ENCODE measurements around the gene EDC4. TPM values are rescaled to one million over a fixed set of nuclear protein-coding genes. Genes with fewer than 3 reads are reported as not detected.

EDC4 gene
- total RNA-seq, 3 donors from 2014 or later, result 58.3 to 82.0 (median 64.6) TPM

- no peak overlapping the region for H3K4me3 ChIP-seq
- H3K36me3 ChIP-seq (ENCODE audit: low read depth), result peaks cover 23% of the 10 kb centered on the region
- DNase-seq, result no peak
- TF ChIP-seq, protein P1, sequence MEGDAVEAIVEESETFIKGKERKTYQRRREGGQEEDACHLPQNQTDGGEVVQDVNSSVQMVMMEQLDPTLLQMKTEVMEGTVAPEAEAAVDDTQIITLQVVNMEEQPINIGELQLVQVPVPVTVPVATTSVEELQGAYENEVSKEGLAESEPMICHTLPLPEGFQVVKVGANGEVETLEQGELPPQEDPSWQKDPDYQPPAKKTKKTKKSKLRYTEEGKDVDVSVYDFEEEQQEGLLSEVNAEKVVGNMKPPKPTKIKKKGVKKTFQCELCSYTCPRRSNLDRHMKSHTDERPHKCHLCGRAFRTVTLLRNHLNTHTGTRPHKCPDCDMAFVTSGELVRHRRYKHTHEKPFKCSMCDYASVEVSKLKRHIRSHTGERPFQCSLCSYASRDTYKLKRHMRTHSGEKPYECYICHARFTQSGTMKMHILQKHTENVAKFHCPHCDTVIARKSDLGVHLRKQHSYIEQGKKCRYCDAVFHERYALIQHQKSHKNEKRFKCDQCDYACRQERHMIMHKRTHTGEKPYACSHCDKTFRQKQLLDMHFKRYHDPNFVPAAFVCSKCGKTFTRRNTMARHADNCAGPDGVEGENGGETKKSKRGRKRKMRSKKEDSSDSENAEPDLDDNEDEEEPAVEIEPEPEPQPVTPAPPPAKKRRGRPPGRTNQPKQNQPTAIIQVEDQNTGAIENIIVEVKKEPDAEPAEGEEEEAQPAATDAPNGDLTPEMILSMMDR (IDR thresholded peaks at IDR 0.05), result no peak
- ATAC-seq, result no peak
- intact Hi-C loops (cut with DNase I, micrococcal nuclease), result no loop called here
- peaks cover 9% of the 10 kb centered on the region for H3K4me1 ChIP-seq (ENCODE audit: low read depth)
- H3K9me3 ChIP-seq, result no peaks in the 10 kb centered on the region
These were observed 1.5 kb downstream of the EDC4 start for GRCh38 chr16:67874372-67874771.

DNA sequence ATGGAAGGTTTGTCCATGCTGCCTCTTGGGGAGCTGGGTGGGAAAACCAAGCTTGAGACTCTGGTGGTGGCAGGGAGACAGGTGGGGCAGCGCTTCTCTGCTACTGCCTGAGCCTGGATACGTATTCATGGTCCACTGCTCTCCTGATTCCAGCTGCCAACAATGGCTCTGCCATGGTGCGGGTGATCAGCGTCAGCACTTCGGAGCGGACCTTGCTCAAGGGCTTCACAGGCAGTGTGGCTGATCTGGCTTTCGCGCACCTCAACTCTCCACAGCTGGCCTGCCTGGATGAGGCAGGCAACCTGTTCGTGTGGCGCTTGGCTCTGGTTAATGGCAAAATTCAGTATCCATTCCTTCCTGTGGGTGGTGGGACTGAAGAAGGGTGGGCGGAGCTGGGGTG is 4.2 kb downstream of the EDC4 start:
- intact Hi-C loops (cut with DNase I, micrococcal nuclease), result no loop called here
- ATAC-seq (no peak), DNase-seq (no peak)
- Histone ChIP-seq H3K36me3 (ENCODE audit: low read depth) (peaks cover 30% of the 10 kb centered on the region), H3K4me1 (ENCODE audit: low read depth) (peaks cover 9% of the 10 kb centered on the region), H3K4me3 (no peak overlapping the region), H3K9me3 (no peaks in the 10 kb centered on the region)
- TF ChIP-seq, protein P1 (IDR thresholded peaks at IDR 0.05), result no peak

GRCh38 chr16:67878232-67878631 is 5.4 kb downstream of the EDC4 start:
- no peak for DNase-seq
- TF ChIP-seq, protein P1 (IDR thresholded peaks at IDR 0.05), result no peak
- intact Hi-C loops (cut with DNase I, micrococcal nuclease), result no loop called here
- Histone ChIP-seq H3K4me3 (no peak overlapping the region), H3K4me1 (ENCODE audit: low read depth) (peaks cover 9% of the 10 kb centered on the region), H3K9me3 (no peaks in the 10 kb centered on the region), H3K36me3 (ENCODE audit: low read depth) (peaks cover 30% of the 10 kb centered on the region)
- no peak for ATAC-seq

GRCh38 chr16:67878846-67879245 is 6.0 kb downstream of the EDC4 start:
- ATAC-seq (no peak), DNase-seq (no peak)
- Histone ChIP-seq H3K4me3 (no peak overlapping the region), H3K4me1 (ENCODE audit: low read depth) (peaks cover 9% of the 10 kb centered on the region), H3K9me3 (no peaks in the 10 kb centered on the region), H3K36me3 (ENCODE audit: low read depth) (peaks cover 30% of the 10 kb centered on the region)
- intact Hi-C loops (cut with DNase I, micrococcal nuclease), result no loop called here
- TF ChIP-seq, protein P1 (IDR thresholded peaks at IDR 0.05), result no peak

- intact Hi-C loops (cut with DNase I, micrococcal nuclease), result no loop called here
- no peak overlapping the region for H3K4me3 ChIP-seq
- DNase-seq (no peak), ATAC-seq (no peak)
- peaks cover 30% of the 10 kb centered on the region for H3K36me3 ChIP-seq (ENCODE audit: low read depth)
- TF ChIP-seq, protein P1 (IDR thresholded peaks at IDR 0.05), result no peak
- H3K9me3 ChIP-seq, result no peaks in the 10 kb centered on the region
- H3K4me1 ChIP-seq (ENCODE audit: low read depth), result peaks cover 4% of the 10 kb centered on the region
These were observed 6.6 kb downstream of the EDC4 start for GRCh38 chr16:67879462-67879861.

DNA sequence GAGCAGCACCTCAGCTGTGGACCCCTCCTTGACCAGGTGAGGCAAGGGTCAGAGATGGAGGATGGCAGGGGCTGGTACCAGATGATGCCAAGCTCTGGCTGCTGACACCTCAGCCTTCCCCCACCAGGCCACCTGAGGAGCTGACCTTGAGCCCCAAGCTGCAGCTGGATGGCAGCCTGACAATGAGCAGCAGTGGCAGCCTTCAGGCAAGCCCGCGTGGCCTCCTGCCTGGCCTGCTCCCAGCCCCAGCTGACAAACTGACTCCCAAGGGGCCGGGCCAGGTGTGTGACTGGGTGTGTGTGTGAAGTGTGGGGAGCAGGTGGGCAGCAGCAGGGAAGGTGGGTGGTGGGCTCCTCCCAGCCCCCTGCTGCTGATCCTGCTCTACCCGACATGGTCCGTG is 7.1 kb downstream of the EDC4 start:
- ATAC-seq (no peak), DNase-seq (no peak)
- no peak overlapping the region for H3K4me3 ChIP-seq
- no peaks in the 10 kb centered on the region for H3K9me3 ChIP-seq
- no peaks in the 10 kb centered on the region for H3K4me1 ChIP-seq (ENCODE audit: low read depth)
- TF ChIP-seq, protein P1 (IDR thresholded peaks at IDR 0.05), result no peak
- H3K36me3 ChIP-seq (ENCODE audit: low read depth), result peaks cover 30% of the 10 kb centered on the region
- intact Hi-C loops (cut with DNase I, micrococcal nuclease), result loop anchor here in 1 of 2 donors (10.0 kb wide), 1 partner anchor 55 kb away; the partner anchor contains the start of genes CTRL and PSMB10
